Measurements from ENCODE around the gene ABCC4. TPM values are rescaled to one million over a fixed set of nuclear protein-coding genes. Genes with fewer than 3 reads are reported as not detected.

Gene ABCC4, protein sequence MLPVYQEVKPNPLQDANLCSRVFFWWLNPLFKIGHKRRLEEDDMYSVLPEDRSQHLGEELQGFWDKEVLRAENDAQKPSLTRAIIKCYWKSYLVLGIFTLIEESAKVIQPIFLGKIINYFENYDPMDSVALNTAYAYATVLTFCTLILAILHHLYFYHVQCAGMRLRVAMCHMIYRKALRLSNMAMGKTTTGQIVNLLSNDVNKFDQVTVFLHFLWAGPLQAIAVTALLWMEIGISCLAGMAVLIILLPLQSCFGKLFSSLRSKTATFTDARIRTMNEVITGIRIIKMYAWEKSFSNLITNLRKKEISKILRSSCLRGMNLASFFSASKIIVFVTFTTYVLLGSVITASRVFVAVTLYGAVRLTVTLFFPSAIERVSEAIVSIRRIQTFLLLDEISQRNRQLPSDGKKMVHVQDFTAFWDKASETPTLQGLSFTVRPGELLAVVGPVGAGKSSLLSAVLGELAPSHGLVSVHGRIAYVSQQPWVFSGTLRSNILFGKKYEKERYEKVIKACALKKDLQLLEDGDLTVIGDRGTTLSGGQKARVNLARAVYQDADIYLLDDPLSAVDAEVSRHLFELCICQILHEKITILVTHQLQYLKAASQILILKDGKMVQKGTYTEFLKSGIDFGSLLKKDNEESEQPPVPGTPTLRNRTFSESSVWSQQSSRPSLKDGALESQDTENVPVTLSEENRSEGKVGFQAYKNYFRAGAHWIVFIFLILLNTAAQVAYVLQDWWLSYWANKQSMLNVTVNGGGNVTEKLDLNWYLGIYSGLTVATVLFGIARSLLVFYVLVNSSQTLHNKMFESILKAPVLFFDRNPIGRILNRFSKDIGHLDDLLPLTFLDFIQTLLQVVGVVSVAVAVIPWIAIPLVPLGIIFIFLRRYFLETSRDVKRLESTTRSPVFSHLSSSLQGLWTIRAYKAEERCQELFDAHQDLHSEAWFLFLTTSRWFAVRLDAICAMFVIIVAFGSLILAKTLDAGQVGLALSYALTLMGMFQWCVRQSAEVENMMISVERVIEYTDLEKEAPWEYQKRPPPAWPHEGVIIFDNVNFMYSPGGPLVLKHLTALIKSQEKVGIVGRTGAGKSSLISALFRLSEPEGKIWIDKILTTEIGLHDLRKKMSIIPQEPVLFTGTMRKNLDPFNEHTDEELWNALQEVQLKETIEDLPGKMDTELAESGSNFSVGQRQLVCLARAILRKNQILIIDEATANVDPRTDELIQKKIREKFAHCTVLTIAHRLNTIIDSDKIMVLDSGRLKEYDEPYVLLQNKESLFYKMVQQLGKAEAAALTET (N-terminal part only)
- polyA plus RNA-seq (2013, experiment 1 of 2): 12.1 TPM
- 10.1 TPM for polyA plus RNA-seq (2013, experiment 2 of 2)

DNA sequence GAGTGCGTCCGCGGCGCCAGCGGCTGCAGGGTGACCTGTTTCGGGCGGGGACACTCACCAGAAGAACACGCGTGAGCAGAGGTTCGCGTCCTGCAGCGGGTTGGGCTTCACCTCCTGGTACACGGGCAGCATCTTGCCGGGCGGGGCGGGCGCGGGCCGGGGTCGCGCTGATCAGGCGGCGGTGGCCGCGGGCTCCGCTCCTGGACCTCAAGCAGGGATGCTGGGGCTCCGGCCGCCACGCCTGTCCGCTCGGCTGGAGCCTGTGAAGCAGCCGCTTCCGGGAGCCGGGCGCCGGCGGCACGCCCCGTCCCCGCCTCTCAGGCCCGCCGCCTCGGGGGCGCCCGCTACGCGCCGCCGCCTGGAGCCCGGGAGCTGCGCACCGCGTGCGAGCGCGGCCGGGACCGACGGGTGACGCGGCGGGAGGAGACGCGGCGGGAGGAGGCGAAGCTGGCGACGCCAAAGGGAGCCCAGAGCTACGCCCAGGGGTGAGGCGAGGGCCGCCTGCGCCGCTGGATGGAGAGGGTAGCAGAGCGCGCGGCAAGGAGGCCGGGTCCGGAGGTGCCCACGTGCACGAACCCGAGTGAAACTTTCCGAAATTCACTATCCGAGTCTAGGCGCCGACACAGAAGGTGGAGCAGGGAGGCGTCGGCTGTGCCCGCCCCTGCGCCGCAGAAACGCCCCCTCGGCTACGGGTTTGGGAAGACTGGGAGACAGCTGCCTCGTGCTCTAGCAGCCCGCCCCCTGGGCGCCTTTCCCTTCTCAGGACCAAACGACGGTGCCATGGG, at the start of gene ABCC4:
ABCC4 (minus strand) TSS at position 269 of the 785 bp plus-strand sequence; CDS start at position 132, 137 bp downstream.
- H3K9me3 ChIP-seq (ENCODE audit: control insufficient read depth, low read length): no peaks in the 10 kb centered on the region
- no peaks in the 10 kb centered on the region for H3K4me1 ChIP-seq (ENCODE audit: control insufficient read depth, insufficient read depth, low read length, poor library complexity, severe bottlenecking)
- H3K4me3 ChIP-seq (ENCODE audit: extremely low read depth, insufficient read depth, low read length, poor library complexity, severe bottlenecking): peak within 1 kb of the TSS; percentile 70
- peak within 1 kb of the TSS; percentile 29 for H3K27ac ChIP-seq (ENCODE audit: low read depth, low read length, severe bottlenecking)
- 0 to 1% methylated on average over 70 to 96 of the region's 98 CpGs for WGBS, 2 experiments (ENCODE audit: insufficient coverage in 2 of 2)
- no peaks in the 10 kb centered on the region for H3K36me3 ChIP-seq (ENCODE audit: control insufficient read depth, insufficient read depth, low read length)

DNA sequence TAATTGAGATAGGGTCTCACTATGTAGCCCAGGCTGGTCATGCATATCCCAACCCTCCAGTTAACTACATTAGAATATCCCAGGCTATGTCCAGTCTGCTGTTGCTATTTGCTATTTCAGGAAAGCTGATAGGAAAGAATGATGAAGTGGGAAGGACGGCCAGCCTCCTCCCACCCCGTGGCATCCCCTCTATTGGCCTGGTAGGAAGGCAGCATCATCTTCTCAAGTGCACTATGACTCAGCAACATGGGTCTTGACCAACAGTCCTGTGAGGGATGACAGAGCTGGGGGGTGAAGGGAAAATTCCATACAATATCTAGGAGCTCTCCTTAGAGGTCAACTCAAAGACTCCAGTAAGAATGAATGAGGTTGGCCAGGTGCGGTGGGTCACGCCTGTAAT, 48.0 kb upstream of the ABCC4 start:
- WGBS, 2 experiments (ENCODE audit: insufficient coverage in 2 of 2): 70 to 81% methylated on average over 2 of the region's 4 CpGs
- Histone ChIP-seq H3K36me3 (ENCODE audit: control insufficient read depth, insufficient read depth, low read length) (no peaks in the 10 kb centered on the region), H3K4me3 (ENCODE audit: extremely low read depth, insufficient read depth, low read length, poor library complexity, severe bottlenecking) (no peak overlapping the region), H3K4me1 (ENCODE audit: control insufficient read depth, insufficient read depth, low read length, poor library complexity, severe bottlenecking) (no peaks in the 10 kb centered on the region), H3K27ac (ENCODE audit: low read depth, low read length, severe bottlenecking) (no peak overlapping the region), H3K9me3 (ENCODE audit: control insufficient read depth, low read length) (no peaks in the 10 kb centered on the region)

DNA sequence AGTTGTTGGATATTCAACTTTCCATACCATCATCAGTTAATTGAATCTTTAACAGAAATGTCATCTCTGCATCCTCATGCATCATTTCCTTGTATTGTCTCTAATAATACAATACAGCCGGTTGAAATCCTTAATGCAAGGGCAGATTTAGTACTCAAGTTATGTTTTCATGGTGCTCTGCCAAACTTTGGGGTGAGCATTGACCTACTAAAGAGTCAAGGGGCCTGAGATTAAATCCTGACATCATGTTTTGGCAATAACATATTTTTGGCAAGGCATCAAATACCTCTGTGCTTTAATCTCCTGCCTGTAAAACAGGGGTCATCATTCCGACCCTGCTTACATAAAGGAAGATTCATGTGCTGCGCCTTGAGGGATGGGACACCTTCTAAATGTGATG, 42.7 kb upstream of the ABCC4 start:
- no peaks in the 10 kb centered on the region for H3K36me3 ChIP-seq (ENCODE audit: control insufficient read depth, insufficient read depth, low read length)
- no peak overlapping the region for H3K4me3 ChIP-seq (ENCODE audit: extremely low read depth, insufficient read depth, low read length, poor library complexity, severe bottlenecking)
- no peaks in the 10 kb centered on the region for H3K9me3 ChIP-seq (ENCODE audit: control insufficient read depth, low read length)
- 83 to 87% methylated on average over 2 to 3 of the region's 3 CpGs for WGBS, 2 experiments (ENCODE audit: insufficient coverage in 2 of 2)
- H3K27ac ChIP-seq (ENCODE audit: low read depth, low read length, severe bottlenecking): no peak overlapping the region
- H3K4me1 ChIP-seq (ENCODE audit: control insufficient read depth, insufficient read depth, low read length, poor library complexity, severe bottlenecking): no peaks in the 10 kb centered on the region

DNA sequence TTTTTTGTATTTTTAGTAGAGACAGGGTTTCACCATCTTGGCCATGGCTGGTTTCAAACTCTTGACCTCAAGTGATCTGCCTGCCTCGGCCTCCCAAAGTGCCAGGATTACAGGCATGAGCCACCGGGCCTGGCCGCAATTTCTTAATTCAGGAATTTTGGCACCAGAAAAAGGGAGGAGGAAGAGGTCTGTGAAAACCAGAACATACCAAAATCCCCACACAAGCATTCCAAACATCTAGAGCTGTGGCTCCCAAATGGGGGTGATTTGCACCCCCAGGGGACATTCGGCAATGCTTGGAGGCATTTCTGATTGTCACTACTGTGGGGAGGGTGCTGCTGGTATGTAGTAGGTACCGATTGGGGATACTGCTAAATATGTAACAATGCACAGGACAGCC, 40.2 kb upstream of the ABCC4 start:
- WGBS, 2 experiments (ENCODE audit: insufficient coverage in 2 of 2): 55 to 74% methylated on average over 3 to 4 of the region's 5 CpGs

DNA sequence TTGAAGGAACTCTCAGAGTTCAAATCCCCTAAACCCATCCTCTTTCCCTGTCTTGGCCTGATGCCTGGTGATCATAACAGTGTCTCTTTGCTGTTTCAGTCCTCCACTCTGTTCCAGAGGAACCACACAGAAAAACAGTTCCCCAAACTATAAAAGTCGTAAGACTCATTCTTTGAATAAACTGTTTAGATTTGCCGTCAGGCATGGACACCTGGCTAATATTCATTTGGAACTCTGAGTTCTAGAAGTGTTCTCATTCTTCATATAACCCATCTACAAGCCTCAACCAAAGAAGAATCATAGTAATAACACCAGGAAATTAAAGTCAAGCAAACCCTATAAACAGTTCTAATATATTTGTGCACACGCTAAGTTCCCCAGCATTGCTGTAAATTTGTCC, 37.7 kb upstream of the ABCC4 start:
- Histone ChIP-seq H3K27ac (ENCODE audit: low read depth, low read length, severe bottlenecking) (no peak overlapping the region), H3K4me1 (ENCODE audit: control insufficient read depth, insufficient read depth, low read length, poor library complexity, severe bottlenecking) (no peaks in the 10 kb centered on the region), H3K9me3 (ENCODE audit: control insufficient read depth, low read length) (no peaks in the 10 kb centered on the region), H3K36me3 (ENCODE audit: control insufficient read depth, insufficient read depth, low read length) (no peaks in the 10 kb centered on the region), H3K4me3 (ENCODE audit: extremely low read depth, insufficient read depth, low read length, poor library complexity, severe bottlenecking) (no peak overlapping the region)
- WGBS, 2 experiments (ENCODE audit: insufficient coverage in 2 of 2): 92 to 93% methylated on average over 2 to 3 of the region's 3 CpGs

More for the DNA sequence above, 40.2 kb upstream of the ABCC4 start:
- Histone ChIP-seq H3K4me1 (ENCODE audit: control insufficient read depth, insufficient read depth, low read length, poor library complexity, severe bottlenecking) (no peaks in the 10 kb centered on the region), H3K36me3 (ENCODE audit: control insufficient read depth, insufficient read depth, low read length) (no peaks in the 10 kb centered on the region), H3K27ac (ENCODE audit: low read depth, low read length, severe bottlenecking) (no peak overlapping the region), H3K4me3 (ENCODE audit: extremely low read depth, insufficient read depth, low read length, poor library complexity, severe bottlenecking) (no peak overlapping the region), H3K9me3 (ENCODE audit: control insufficient read depth, low read length) (no peaks in the 10 kb centered on the region)

DNA sequence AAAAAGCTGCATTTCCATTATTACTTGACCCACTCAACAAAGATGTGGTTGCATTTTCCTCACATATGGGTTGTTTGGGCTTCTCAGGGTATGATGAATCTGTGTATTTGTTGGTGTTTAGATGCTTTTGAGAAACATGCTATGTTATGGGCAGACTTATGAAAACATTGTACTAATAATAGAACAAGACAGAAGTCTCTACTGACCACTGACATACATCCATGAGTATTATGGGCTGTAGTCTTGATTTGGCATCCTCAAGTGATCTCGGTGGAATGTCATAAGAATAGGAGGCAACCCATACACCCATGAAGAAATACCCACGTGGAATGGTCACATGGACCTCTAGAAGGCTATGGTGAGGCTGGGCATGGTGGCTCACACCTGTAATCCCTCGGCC, 36.3 kb upstream of the ABCC4 start:
- 90 to 100% methylated on average over 1 to 2 of the region's 3 CpGs for WGBS, 2 experiments (ENCODE audit: insufficient coverage in 2 of 2)

DNA sequence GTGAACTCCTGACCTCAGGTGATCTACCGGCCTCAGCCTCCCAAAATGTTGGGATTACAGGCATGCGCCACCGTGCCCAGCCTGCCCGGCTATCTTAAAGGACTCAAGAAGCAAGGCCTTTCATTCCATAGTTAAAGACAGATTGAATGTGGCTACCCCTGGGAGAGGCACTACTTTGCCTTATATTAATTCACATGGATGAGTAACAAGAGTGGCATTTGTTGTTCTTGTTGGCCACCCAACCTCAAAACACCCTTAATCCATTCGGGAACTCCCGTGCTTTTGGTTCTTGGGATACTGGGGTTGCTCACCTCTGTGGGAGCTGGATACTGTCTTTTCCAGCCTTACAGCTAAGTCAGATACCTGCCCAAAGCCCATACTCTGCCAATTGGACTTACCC, 34.4 kb upstream of the ABCC4 start:
- 70 to 85% methylated on average over 3 to 4 of the region's 6 CpGs for WGBS, 2 experiments (ENCODE audit: insufficient coverage in 2 of 2)
- H3K4me1 ChIP-seq (ENCODE audit: control insufficient read depth, insufficient read depth, low read length, poor library complexity, severe bottlenecking): no peaks in the 10 kb centered on the region
- no peaks in the 10 kb centered on the region for H3K9me3 ChIP-seq (ENCODE audit: control insufficient read depth, low read length)
- no peak overlapping the region for H3K4me3 ChIP-seq (ENCODE audit: extremely low read depth, insufficient read depth, low read length, poor library complexity, severe bottlenecking)
- no peak overlapping the region for H3K27ac ChIP-seq (ENCODE audit: low read depth, low read length, severe bottlenecking)
- H3K36me3 ChIP-seq (ENCODE audit: control insufficient read depth, insufficient read depth, low read length): no peaks in the 10 kb centered on the region

More for the DNA sequence above, 36.3 kb upstream of the ABCC4 start:
- Histone ChIP-seq H3K36me3 (ENCODE audit: control insufficient read depth, insufficient read depth, low read length) (no peaks in the 10 kb centered on the region), H3K4me1 (ENCODE audit: control insufficient read depth, insufficient read depth, low read length, poor library complexity, severe bottlenecking) (no peaks in the 10 kb centered on the region), H3K9me3 (ENCODE audit: control insufficient read depth, low read length) (no peaks in the 10 kb centered on the region), H3K27ac (ENCODE audit: low read depth, low read length, severe bottlenecking) (no peak overlapping the region), H3K4me3 (ENCODE audit: extremely low read depth, insufficient read depth, low read length, poor library complexity, severe bottlenecking) (no peak overlapping the region)

DNA sequence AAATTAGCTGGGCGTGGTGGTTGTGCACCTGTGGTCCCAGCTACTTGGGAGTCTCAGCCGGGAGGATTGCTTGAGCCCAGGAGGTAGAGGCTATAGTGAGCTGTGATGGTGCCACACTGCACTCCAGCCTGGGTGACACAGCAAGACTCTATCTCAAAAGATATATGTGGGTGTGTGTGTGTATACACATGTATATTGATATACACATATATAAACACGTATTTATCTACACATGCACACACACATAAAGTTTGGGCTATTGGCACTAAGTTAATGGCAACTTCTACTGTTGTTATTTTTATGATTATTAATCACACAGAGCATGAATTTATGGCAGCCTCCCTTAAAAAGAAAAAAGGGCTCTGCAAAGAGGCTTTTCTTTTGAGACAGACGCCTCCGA, 27.1 kb upstream of the ABCC4 start:
- H3K27ac ChIP-seq (ENCODE audit: low read depth, low read length, severe bottlenecking): no peak overlapping the region
- 83 to 91% methylated on average over 1 to 3 of the region's 5 CpGs for WGBS, 2 experiments (ENCODE audit: insufficient coverage in 2 of 2)

DNA sequence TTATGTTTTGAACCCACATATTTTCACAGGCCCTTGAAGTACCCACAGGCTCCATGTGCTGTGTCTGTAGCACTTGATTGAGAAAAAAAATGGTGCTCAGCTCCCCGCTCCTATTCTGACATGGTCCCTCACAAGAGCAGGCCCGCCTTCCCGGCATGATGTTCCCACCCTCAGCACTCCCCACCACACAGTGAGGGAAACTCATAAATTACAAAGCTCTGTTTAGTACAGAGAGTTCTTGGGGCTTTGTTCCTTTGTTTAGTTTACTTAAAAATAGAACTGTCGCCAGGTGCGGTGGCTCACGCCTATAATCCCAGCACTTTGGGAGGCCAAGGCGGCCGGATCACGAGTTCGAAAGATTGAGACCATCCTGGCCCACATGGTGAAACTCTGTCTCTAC, 25.9 kb upstream of the ABCC4 start:
- 79 to 91% methylated on average over 2 to 7 of the region's 10 CpGs for WGBS, 2 experiments (ENCODE audit: insufficient coverage in 2 of 2)
- no peaks in the 10 kb centered on the region for H3K9me3 ChIP-seq (ENCODE audit: control insufficient read depth, low read length)
- no peak overlapping the region for H3K4me3 ChIP-seq (ENCODE audit: extremely low read depth, insufficient read depth, low read length, poor library complexity, severe bottlenecking)
- no peaks in the 10 kb centered on the region for H3K36me3 ChIP-seq (ENCODE audit: control insufficient read depth, insufficient read depth, low read length)
- H3K27ac ChIP-seq (ENCODE audit: low read depth, low read length, severe bottlenecking): no peak overlapping the region
- no peaks in the 10 kb centered on the region for H3K4me1 ChIP-seq (ENCODE audit: control insufficient read depth, insufficient read depth, low read length, poor library complexity, severe bottlenecking)

More for the DNA sequence above, 27.1 kb upstream of the ABCC4 start:
- no peak overlapping the region for H3K4me3 ChIP-seq (ENCODE audit: extremely low read depth, insufficient read depth, low read length, poor library complexity, severe bottlenecking)
- no peaks in the 10 kb centered on the region for H3K4me1 ChIP-seq (ENCODE audit: control insufficient read depth, insufficient read depth, low read length, poor library complexity, severe bottlenecking)
- no peaks in the 10 kb centered on the region for H3K9me3 ChIP-seq (ENCODE audit: control insufficient read depth, low read length)
- H3K36me3 ChIP-seq (ENCODE audit: control insufficient read depth, insufficient read depth, low read length): no peaks in the 10 kb centered on the region

All from mesodermal cell (in vitro differentiated cells).